ENCODE results near the gene EPB41. TPM values are rescaled to one million over a fixed set of nuclear protein-coding genes. Genes with fewer than 3 reads are reported as not detected.
"Not testable (repeated sequence)": the region's sequence is repeated elsewhere in the genome, so short reads cannot be mapped to it uniquely, and the experiment has no call there.

The EPB41 gene
- total RNA-seq, 2 donors from 2014 or later, result 193 to 221 TPM

DNA sequence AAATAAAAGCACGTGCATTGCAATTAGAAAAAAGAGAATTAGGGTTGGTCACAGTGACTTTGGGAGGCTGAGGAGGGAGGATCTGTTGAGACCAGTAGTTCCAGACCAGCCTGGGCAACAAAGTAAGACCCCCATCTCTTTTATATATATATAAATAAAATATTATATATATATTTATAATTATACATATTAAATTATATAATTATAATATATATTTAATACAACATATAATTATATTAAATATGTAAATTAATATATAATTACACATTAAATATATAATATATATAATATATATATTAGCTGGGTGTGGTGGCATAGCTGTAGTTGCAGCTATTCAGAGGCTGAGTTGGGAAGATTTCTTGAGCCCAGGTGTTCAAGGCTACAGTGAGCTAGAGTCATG is 186.1 kb downstream of the EPB41 start:
- Mint-ChIP-seq H3K36me3 (ENCODE audit: low read depth) (peaks cover 11% of the 10 kb centered on the region), H3K27ac (no peak overlapping the region), H3K27me3 (no peaks in the 10 kb centered on the region), H3K4me1 (peaks cover 5% of the 10 kb centered on the region), H3K4me3 (no peak overlapping the region)
- ATAC-seq, result no peak
- DNase-seq, result no peak
- no peaks in the 10 kb centered on the region for H3K9me3 ChIP-seq (ENCODE audit: control insufficient read depth, low read length, poor library complexity, severe bottlenecking)

- H3K36me3 Mint-ChIP-seq (ENCODE audit: low read depth), result peaks cover 3% of the 10 kb centered on the region
- peaks cover 3% of the 10 kb centered on the region for H3K4me1 Mint-ChIP-seq
- H3K4me3 Mint-ChIP-seq, result no peak overlapping the region
- H3K27me3 Mint-ChIP-seq, result no peaks in the 10 kb centered on the region
- no peaks in the 10 kb centered on the region for H3K9me3 ChIP-seq (ENCODE audit: control insufficient read depth, low read length, poor library complexity, severe bottlenecking)
- DNase-seq (no peak), ATAC-seq (no peak)
- H3K27ac Mint-ChIP-seq, result no peak overlapping the region
Measured at GRCh38 chr1:29105822-29106221, 191.5 kb downstream of the EPB41 start.

DNA sequence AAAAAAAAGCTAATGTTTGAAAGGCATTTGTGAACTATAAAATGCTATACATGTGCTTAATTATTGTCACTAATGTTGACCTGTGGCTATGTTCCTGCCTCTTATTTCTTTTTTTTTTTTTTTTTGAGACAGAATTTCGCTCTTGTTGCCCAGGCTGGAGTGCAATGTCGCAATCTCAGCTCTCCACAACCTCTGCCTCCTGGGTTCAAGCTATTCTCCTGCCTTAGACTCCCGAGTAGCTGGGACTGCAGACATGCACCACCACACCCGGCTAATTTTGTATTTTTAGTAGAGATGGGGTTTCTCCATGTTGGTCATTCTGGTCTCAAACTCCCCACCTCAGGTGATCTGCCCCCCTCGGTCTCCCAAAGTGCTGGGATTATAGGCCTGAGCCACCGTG is 193.7 kb downstream of the EPB41 start:
- not testable (repeated sequence) for DNase-seq; H3K27ac Mint-ChIP-seq; H3K4me1 Mint-ChIP-seq; H3K36me3 Mint-ChIP-seq (ENCODE audit: low read depth); H3K4me3 Mint-ChIP-seq; H3K9me3 ChIP-seq (ENCODE audit: control insufficient read depth, low read length, poor library complexity, severe bottlenecking); H3K27me3 Mint-ChIP-seq; ATAC-seq

DNA sequence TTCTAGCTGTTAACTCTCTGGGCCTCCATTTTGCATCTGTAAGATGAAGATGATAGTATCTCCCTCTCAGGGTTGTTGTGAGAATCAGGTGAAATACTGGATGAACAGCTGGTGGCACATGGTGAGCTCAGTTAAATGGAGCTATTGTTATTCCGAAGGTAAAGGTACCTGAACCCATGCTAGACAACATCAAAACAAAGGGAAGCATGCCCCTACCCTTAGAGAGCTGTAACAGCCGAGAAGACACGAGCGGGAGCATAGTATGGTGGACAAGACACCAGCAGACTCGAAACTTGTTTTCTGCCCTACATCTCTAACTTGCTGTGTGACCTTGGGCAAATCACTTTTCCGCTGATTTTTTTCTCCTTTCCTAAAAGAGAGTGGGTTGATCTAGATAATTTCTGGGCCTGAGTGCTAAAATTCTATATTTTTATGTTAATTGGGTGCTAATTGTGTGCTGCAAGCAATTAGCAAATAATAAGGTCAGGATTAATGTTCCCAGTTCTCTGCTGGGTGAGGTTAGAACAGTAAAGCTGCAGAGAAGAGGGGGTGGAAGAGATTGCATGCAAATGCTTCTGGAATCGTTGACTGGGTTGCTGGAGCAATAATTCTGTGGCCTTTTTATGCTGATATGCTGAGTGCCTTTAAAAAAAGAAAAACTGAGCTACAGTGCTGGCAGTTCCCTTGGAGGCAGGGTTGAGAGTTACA is 198.5 kb downstream of the EPB41 start:
- DNase-seq (no peak), ATAC-seq (no peak)
- H3K36me3 Mint-ChIP-seq (ENCODE audit: low read depth), result peaks cover 15% of the 10 kb centered on the region
- no peaks in the 10 kb centered on the region for H3K27me3 Mint-ChIP-seq
- H3K4me1 Mint-ChIP-seq, result peaks cover 2% of the 10 kb centered on the region
- no peak overlapping the region for H3K27ac Mint-ChIP-seq
- H3K9me3 ChIP-seq (ENCODE audit: control insufficient read depth, low read length, poor library complexity, severe bottlenecking), result no peaks in the 10 kb centered on the region
- H3K4me3 Mint-ChIP-seq, result no peak overlapping the region

DNA sequence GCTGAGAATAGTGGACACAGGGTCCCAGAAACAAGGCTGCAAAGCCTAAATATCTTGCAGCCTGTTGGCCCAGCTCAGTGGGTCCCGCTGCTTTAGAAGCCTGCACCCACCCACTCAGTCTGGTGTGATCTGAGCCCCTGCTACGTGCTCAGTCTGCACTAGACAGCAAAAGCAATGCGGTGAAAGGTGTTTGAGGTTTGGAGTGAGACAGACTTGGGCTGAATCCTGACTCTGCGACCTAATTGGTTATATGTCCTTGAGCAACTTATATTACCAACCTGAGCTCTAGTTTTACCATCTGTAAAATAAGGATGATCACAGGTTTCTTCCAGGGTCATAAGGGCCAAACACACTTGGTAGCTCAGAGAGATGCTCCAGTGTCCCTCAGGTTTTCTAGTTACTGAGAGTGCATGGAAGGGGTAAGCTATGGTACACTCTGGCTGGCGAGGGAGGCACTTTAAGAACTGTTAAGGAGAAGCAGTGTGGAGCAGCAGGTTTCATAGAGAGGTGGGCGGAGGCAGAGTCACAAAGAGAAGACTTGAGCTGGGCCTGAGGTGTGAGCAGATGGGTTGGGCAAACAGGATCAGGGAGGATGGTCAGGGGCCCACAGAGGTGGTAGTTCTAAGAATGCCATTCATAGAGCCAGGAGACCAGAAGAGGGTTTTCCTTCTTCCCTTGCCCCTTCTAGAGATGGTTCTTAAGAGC is 199.2 kb downstream of the EPB41 start:
- ATAC-seq, result no peak
- no peaks in the 10 kb centered on the region for H3K27me3 Mint-ChIP-seq
- DNase-seq, result no peak
- no peaks in the 10 kb centered on the region for H3K9me3 ChIP-seq (ENCODE audit: control insufficient read depth, low read length, poor library complexity, severe bottlenecking)
- no peak overlapping the region for H3K4me3 Mint-ChIP-seq
- H3K4me1 Mint-ChIP-seq, result peaks cover 2% of the 10 kb centered on the region
- H3K27ac Mint-ChIP-seq, result no peak overlapping the region
- H3K36me3 Mint-ChIP-seq (ENCODE audit: low read depth), result peaks cover 15% of the 10 kb centered on the region

DNA sequence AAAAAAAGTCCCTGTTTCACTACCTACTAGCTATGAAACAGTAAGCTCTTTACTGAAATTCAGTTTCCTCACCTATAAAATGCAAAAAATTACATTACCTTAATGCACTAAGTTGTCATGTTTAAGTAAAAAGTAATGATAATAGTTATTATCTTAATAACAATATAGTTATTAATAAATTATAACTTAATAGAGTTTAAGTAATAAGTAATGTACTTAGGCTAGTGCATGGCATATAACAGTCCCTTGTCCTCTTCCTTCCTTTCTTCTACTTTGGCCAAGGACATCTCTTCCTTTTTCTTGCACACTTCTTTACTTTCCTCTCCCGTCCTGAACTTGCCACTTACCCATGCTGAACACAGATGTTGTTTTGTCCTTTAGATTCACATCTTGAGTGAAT is 200.3 kb downstream of the EPB41 start:
- DNase-seq, result no peak
- peaks cover 17% of the 10 kb centered on the region for H3K36me3 Mint-ChIP-seq (ENCODE audit: low read depth)
- H3K4me3 Mint-ChIP-seq, result no peak overlapping the region
- no peaks in the 10 kb centered on the region for H3K27me3 Mint-ChIP-seq
- H3K27ac Mint-ChIP-seq, result peak overlapping the region; percentile 43
- no peak for ATAC-seq
- peaks cover 2% of the 10 kb centered on the region for H3K4me1 Mint-ChIP-seq
- no peaks in the 10 kb centered on the region for H3K9me3 ChIP-seq (ENCODE audit: control insufficient read depth, low read length, poor library complexity, severe bottlenecking)

GRCh38 chr1:29117381-29117780 is 203.0 kb downstream of the EPB41 start:
- no peak for DNase-seq
- H3K4me3 Mint-ChIP-seq, result peak overlapping the region; percentile 60
- no peak overlapping the region for H3K27ac Mint-ChIP-seq

DNA sequence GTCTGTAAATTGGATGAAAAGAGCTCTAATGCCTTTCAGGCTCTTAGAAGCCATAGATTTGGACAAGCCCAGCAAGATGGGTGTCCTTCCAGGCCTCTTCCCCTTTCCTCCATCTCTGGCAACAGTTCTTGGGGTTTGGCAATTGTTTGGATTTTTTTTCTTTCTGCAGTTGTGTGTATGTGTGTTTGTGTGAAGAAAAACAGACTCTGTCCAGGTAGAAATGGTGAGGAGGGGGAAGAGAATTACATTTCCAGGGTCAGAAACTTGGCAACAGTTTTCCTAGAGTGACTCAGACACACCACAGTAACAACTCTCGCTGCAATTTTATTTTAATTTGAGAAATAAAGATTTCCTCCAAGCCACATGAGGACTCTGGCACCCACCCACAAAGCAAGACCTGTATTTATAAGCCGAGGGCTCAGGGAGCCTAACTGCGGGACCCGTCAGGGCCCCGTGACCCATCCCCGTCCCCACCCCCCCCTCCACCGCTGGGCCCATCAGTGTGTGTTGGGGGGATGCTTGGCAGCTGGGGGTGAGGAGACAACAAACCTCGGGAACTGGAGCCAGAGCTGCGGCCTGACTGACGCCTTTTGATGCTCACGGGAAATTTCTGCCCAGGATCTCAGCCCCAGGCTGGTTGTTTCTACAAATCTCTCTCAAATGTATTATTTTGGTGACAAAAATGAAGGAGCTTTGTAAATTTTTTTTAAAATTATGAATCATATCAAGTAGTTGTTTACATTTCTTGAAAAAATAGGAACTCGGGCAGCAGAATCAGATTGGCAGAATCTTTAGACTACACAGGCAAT is 205.0 kb downstream of the EPB41 start:
- no peak overlapping the region for H3K27ac Mint-ChIP-seq
- no peak overlapping the region for H3K4me3 Mint-ChIP-seq
- DNase-seq (no peak), ATAC-seq (no peak)
- no peaks in the 10 kb centered on the region for H3K9me3 ChIP-seq (ENCODE audit: control insufficient read depth, low read length, poor library complexity, severe bottlenecking)
- peaks cover 10% of the 10 kb centered on the region for H3K36me3 Mint-ChIP-seq (ENCODE audit: low read depth)
- H3K4me1 Mint-ChIP-seq, result peaks cover 4% of the 10 kb centered on the region
- no peaks in the 10 kb centered on the region for H3K27me3 Mint-ChIP-seq

More at GRCh38 chr1:29117381-29117780, 203.0 kb downstream of the EPB41 start:
- Mint-ChIP-seq H3K4me1 (peaks cover 4% of the 10 kb centered on the region), H3K27me3 (no peaks in the 10 kb centered on the region), H3K36me3 (ENCODE audit: low read depth) (peaks cover 12% of the 10 kb centered on the region)
- ATAC-seq, result no peak
- no peaks in the 10 kb centered on the region for H3K9me3 ChIP-seq (ENCODE audit: control insufficient read depth, low read length, poor library complexity, severe bottlenecking)

DNA sequence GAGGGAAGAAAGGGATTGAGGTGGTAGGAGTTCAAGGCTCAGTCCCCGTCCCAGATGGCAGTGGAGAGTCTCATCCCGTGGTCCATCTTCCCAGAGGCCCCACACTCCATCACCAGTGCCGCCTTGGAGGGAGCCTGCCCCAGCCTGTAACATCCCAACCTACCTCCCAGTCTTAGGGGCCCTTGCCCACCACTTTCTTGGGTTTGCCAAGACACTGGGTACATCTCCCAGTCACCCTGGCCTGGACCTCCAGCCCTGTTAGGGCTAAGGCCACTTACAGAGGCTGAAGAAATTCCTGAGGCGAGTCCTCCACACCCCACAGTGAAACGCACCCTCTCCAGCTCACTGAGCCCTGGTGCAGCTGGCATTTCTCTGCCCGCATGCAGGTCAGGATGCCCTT is 206.0 kb downstream of the EPB41 start:
- Mint-ChIP-seq H3K4me1 (peaks cover 6% of the 10 kb centered on the region), H3K4me3 (no peak overlapping the region), H3K36me3 (ENCODE audit: low read depth) (peaks cover 8% of the 10 kb centered on the region), H3K27me3 (peaks cover 2% of the 10 kb centered on the region), H3K27ac (no peak overlapping the region)
- no peak for DNase-seq
- no peaks in the 10 kb centered on the region for H3K9me3 ChIP-seq (ENCODE audit: control insufficient read depth, low read length, poor library complexity, severe bottlenecking)
- ATAC-seq, result no peak

GRCh38 chr1:29120947-29121485 is 206.6 kb downstream of the EPB41 start:
- H3K4me1 Mint-ChIP-seq, result peaks cover 11% of the 10 kb centered on the region
- ATAC-seq (peak; percentile 84), DNase-seq (peak; percentile 45 to 63 (median 50))
- H3K4me3 Mint-ChIP-seq, result peak overlapping the region; percentile 19
- H3K27ac Mint-ChIP-seq, result no peak overlapping the region
- no peaks in the 10 kb centered on the region for H3K9me3 ChIP-seq (ENCODE audit: control insufficient read depth, low read length, poor library complexity, severe bottlenecking)
- H3K36me3 Mint-ChIP-seq (ENCODE audit: low read depth), result peaks cover 11% of the 10 kb centered on the region
- H3K27me3 Mint-ChIP-seq, result peaks cover 9% of the 10 kb centered on the region

DNA sequence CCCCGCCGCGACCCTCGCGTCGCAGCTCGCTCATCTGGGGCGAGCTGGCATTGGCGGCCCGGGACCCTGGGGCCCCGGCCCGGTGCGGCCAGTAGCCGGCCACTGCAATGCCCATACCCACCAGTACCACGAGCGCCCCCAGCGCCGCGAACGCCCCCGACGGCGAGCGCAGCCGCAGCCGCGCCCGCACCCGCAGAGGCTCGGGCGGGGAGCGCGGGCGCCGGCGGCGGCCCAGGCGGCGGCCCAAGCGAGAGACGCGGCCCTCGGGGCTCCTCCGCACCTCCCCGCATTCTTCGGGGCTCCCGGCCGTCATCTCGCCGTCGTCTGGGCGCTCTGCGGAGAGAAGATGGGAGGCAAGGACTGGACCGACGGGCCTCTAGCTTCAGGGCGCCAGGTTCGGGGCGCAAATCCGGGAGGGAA is 207.2 kb downstream of the EPB41 start:
- H3K27ac Mint-ChIP-seq, result no peak overlapping the region
- H3K4me3 Mint-ChIP-seq, result peak overlapping the region; percentile 39
- ATAC-seq (peak; percentile 24), DNase-seq (no peak)
- H3K27me3 Mint-ChIP-seq, result peaks cover 11% of the 10 kb centered on the region
- H3K36me3 Mint-ChIP-seq (ENCODE audit: low read depth), result peaks cover 11% of the 10 kb centered on the region
- H3K9me3 ChIP-seq (ENCODE audit: control insufficient read depth, low read length, poor library complexity, severe bottlenecking), result no peaks in the 10 kb centered on the region
- H3K4me1 Mint-ChIP-seq, result peaks cover 11% of the 10 kb centered on the region

- no peaks in the 10 kb centered on the region for H3K9me3 ChIP-seq (ENCODE audit: control insufficient read depth, low read length, poor library complexity, severe bottlenecking)
- peak overlapping the region; percentile 79 for H3K4me3 Mint-ChIP-seq
- DNase-seq, result no peak
- H3K27me3 Mint-ChIP-seq, result peaks cover 11% of the 10 kb centered on the region
- no peak for ATAC-seq
- no peak overlapping the region for H3K27ac Mint-ChIP-seq
- peaks cover 9% of the 10 kb centered on the region for H3K36me3 Mint-ChIP-seq (ENCODE audit: low read depth)
- peaks cover 11% of the 10 kb centered on the region for H3K4me1 Mint-ChIP-seq
Measured at GRCh38 chr1:29121936-29122681, 207.7 kb downstream of the EPB41 start.

Measured in T-helper 17 cell (primary cell).